ENCODE results near the gene KCNMA1.

KCNMA1 gene

GRCh38 chr10:77287647-77288120, 349.9 kb downstream of the KCNMA1 start:
- no peak for DNase-seq

GRCh38 chr10:77286531-77287508, 350.8 kb downstream of the KCNMA1 start:
- DNase-seq: peak; percentile 38

- DNase-seq: no peak
These were observed 352.0 kb downstream of the KCNMA1 start for GRCh38 chr10:77285529-77286182.

GRCh38 chr10:77284797-77285196, 352.8 kb downstream of the KCNMA1 start:
- no peak for DNase-seq

- DNase-seq: no peak
These were observed 354.3 kb downstream of the KCNMA1 start for GRCh38 chr10:77283326-77283725.

GRCh38 chr10:77282163-77282562, 355.4 kb downstream of the KCNMA1 start:
- DNase-seq: no peak

- peak; percentile 63 for DNase-seq
These were observed 355.9 kb downstream of the KCNMA1 start for GRCh38 chr10:77281719-77282118.

GRCh38 chr10:77279207-77279606, 358.4 kb downstream of the KCNMA1 start:
- peak; percentile 83 for DNase-seq

GRCh38 chr10:77274046-77274795, 363.4 kb downstream of the KCNMA1 start:
- peak; percentile 73 for DNase-seq

GRCh38 chr10:77269163-77269562, 368.4 kb downstream of the KCNMA1 start:
- no peak for DNase-seq

GRCh38 chr10:77268721-77269120, 368.9 kb downstream of the KCNMA1 start:
- no peak for DNase-seq

- peak; percentile 75 for DNase-seq
These were observed 369.6 kb downstream of the KCNMA1 start for GRCh38 chr10:77267703-77268675.

- no peak for DNase-seq
These were observed 371.4 kb downstream of the KCNMA1 start for GRCh38 chr10:77266242-77266641.

GRCh38 chr10:77264527-77264926, 373.1 kb downstream of the KCNMA1 start:
- DNase-seq: no peak

- no peak for DNase-seq
These were observed 373.5 kb downstream of the KCNMA1 start for GRCh38 chr10:77264107-77264506.

GRCh38 chr10:77263700-77264099, 373.9 kb downstream of the KCNMA1 start:
- no peak for DNase-seq

- DNase-seq: no peak
These were observed 376.5 kb downstream of the KCNMA1 start for GRCh38 chr10:77261146-77261545.

- no peak for DNase-seq
These were observed 378.3 kb downstream of the KCNMA1 start for GRCh38 chr10:77259171-77259874.

- no peak for DNase-seq
These were observed 381.3 kb downstream of the KCNMA1 start for GRCh38 chr10:77256346-77256745.

- no peak for DNase-seq
These were observed 384.0 kb downstream of the KCNMA1 start for GRCh38 chr10:77253556-77254064.

- peak; percentile 25 for DNase-seq
These were observed 384.5 kb downstream of the KCNMA1 start for GRCh38 chr10:77253147-77253545.
